GM21423 (cell line): ENCODE measurements around the gene SERPINA4.

Source experiments
- ATAC-seq: cut with Tn5 transposase; IDR thresholded peaks from one replicate; pipeline ENCODE4 v1.9.1; 2021; ENCODE audit warnings: mild to moderate bottlenecking, moderate library complexity; ENCODE audit not compliant: unreplicated experiment

Gene SERPINA4

DNA sequence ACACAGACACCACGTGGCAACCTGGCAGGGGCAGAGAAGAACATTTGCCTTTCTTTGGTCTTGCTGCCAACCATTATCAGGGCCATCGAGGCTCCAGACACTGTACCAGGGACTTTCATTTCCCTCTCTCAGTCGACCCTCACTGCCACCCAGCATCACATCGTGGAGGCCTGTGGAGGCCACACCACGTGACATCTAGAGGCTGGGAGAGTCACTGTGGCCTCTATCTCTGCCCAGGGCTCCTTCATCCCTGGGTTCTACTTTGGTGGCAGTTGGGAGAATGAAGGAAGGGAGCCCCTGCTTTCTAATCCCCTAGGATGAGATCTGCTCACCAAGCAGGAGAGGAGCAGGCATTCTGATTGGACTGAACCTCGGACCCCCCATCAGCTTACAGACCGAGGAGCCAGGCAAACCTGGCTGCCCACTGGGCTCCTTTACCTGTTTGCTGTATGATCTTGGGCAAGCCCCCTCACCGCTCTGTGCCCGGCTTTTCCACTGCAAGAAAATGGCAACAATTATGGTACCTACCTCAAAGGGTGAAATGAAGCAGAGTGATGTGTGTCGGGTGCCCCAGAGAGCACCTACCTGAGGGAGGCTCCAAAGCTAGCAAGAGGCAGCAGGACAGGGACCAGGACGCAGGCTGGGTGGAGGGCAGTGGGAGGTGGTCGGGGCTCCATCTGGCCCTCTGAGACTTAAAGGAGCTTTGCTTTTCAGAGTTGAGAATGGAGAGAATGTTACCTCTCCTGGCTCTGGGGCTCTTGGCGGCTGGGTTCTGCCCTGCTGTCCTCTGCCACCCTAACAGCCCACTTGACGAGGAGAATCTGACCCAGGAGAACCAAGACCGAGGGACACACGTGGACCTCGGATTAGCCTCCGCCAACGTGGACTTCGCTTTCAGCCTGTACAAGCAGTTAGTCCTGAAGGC, 52.7 kb downstream of the SERPINA4 start:
- no peak for ATAC-seq

DNA sequence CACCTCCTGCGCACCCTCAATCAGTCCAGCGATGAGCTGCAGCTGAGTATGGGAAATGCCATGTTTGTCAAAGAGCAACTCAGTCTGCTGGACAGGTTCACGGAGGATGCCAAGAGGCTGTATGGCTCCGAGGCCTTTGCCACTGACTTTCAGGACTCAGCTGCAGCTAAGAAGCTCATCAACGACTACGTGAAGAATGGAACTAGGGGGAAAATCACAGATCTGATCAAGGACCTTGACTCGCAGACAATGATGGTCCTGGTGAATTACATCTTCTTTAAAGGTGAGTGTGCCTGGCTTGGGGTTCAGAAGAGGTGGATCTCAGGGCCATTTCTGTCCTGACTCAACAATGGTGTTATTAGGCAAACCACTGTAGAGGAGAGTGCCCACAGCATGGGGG, 53.6 kb downstream of the SERPINA4 start:
- ATAC-seq = no peak

- no peak for ATAC-seq
Measured at GRCh38 chr14:94615254-94615653, 54.0 kb downstream of the SERPINA4 start.

DNA sequence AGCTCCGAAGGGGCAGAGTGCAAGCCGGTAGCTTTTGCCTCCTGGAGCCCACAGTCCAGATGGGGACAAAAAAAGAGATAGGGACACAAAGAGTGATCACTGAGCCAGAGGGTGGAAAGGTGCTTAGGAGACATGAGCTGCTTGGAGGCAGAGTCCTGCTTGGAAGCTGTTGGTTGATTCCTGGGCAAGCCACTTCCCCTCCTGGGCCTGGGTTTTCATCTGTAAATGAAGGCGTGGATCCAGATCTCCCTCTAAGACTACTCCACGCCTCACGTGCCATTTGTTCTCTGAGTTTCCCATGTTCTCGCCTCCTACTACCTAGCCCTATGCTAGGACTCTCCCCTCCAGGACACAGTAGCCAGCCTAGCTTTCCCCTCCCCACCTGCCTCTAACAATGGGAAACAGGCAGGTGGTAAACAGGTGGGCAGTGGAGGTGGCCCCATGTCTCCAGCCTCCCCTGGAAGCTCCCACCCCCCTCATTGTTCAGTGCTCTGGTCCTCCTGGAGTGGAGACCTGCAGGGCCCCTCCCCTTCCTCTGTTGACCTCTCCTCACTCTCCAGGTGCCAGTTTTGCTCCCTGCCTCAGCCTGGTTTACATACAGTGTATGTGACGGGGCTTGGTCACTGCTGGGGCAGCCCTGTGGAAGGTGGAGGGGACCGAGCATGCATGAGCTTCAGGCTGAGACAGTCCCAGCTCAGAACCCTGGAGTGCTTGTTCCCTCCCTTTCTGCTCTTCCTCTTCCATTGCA, 54.8 kb downstream of the SERPINA4 start:
- ATAC-seq = no peak

- ATAC-seq = no peak
Measured at GRCh38 chr14:94617366-94617941, 56.2 kb downstream of the SERPINA4 start.

DNA sequence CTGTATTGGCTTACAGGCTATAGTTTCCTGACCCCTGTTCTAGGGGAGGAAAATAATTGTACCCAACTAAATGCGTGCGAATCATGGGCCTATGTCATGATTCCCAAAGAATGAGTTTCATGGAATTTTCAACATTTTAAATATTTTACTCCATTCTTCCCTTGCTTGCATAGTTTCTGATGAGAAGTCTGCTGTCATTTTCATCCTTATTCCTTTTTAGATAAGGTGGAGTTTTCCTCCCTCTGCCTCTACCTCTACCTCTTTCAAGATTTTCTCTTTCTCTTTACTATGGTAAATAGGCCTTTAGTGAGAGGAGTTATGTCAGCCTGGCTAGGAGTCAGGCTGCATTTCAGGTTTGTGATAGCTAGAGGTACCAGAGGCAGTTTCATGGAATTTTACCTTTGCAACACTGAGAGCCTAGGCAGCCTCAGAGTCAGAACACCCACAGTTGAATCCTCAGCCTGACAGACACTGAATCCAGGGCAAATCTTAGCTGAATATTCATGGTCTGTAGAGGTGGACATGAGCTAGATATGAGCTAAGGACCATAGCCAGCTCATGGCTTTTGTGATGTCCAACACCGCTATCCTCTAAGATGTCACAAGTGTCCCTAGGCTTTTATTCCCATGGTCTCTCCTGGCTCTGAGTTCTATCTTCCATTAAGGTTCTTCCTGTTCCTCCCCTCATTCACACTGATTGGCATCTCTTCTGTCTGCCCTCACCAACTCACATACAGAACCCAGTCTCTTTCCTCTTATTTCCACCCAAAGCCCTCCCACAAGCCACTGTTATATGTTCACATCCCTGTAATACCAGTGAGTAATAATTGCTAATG, 57.0 kb downstream of the SERPINA4 start:
- ATAC-seq = no peak

- no peak for ATAC-seq
Measured at GRCh38 chr14:94619297-94619696, 58.1 kb downstream of the SERPINA4 start.
